ENCODE data around the gene CPVL.

DNA sequence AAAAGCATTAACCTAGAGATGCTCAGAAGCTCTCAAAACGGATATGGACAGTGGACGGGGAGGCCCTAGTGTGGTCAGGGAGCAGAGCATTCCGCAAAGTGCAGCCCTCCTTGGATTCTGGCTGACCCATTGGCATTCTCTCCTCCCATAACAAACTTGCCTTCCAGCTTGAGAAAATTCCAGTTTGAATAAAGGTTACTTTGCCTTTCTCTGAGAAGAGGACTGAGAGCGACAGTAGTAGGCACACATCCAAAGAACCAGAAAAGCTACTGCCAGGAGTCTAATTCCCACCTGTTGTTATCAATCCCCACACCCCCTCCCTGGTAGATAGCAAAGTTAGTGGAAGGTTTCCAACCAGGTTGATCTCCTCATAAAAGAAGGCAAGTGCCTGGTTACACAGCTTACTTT is 103.5 kb downstream of the CPVL start:
- TF ChIP-seq, protein P1, sequence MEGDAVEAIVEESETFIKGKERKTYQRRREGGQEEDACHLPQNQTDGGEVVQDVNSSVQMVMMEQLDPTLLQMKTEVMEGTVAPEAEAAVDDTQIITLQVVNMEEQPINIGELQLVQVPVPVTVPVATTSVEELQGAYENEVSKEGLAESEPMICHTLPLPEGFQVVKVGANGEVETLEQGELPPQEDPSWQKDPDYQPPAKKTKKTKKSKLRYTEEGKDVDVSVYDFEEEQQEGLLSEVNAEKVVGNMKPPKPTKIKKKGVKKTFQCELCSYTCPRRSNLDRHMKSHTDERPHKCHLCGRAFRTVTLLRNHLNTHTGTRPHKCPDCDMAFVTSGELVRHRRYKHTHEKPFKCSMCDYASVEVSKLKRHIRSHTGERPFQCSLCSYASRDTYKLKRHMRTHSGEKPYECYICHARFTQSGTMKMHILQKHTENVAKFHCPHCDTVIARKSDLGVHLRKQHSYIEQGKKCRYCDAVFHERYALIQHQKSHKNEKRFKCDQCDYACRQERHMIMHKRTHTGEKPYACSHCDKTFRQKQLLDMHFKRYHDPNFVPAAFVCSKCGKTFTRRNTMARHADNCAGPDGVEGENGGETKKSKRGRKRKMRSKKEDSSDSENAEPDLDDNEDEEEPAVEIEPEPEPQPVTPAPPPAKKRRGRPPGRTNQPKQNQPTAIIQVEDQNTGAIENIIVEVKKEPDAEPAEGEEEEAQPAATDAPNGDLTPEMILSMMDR (conservative IDR thresholded peaks at IDR 0.05; ENCODE audit: low read depth, low read length) = no peak
- TF ChIP-seq EZH2 (IDR thresholded peaks at IDR 0.05; ENCODE audit: borderline replicate concordance, low read depth, low read length, poor library complexity, severe bottlenecking) = no peak
